ENCODE results near the gene POLD2.
A peak's percentile ranks its signal among the peaks of the same experiment; 100 is the strongest.

POLD2 gene

GRCh38 chr7:44114586-44115310, 8.6 kb downstream of the POLD2 start:
- no peak for DNase-seq
- no peaks in the 10 kb centered on the region for H3K27me3 Mint-ChIP-seq (ENCODE audit: low read depth, poor library complexity)
- H3K4me3 Mint-ChIP-seq: no peak overlapping the region
- peak overlapping the region; percentile 71 for H3K27ac Mint-ChIP-seq
- no peaks in the 10 kb centered on the region for H3K9me3 Mint-ChIP-seq
- peaks cover 3% of the 10 kb centered on the region for H3K4me1 Mint-ChIP-seq
- H3K36me3 Mint-ChIP-seq (ENCODE audit: low read depth): peaks cover 29% of the 10 kb centered on the region
- no peak for TF ChIP-seq CTCF (IDR thresholded peaks at IDR 0.05)

GRCh38 chr7:44113764-44114354, 9.5 kb downstream of the POLD2 start:
- Mint-ChIP-seq H3K36me3 (ENCODE audit: low read depth) (peaks cover 20% of the 10 kb centered on the region), H3K4me1 (no peaks in the 10 kb centered on the region), H3K27me3 (ENCODE audit: low read depth, poor library complexity) (no peaks in the 10 kb centered on the region), H3K9me3 (no peaks in the 10 kb centered on the region), H3K27ac (peak overlapping the region; percentile 71), H3K4me3 (no peak overlapping the region)
- TF ChIP-seq CTCF (IDR thresholded peaks at IDR 0.05): no peak
- DNase-seq: no peak

GRCh38 chr7:44112997-44113763, 10.2 kb downstream of the POLD2 start:
- H3K36me3 Mint-ChIP-seq (ENCODE audit: low read depth): peaks cover 13% of the 10 kb centered on the region
- no peak for DNase-seq
- H3K4me3 Mint-ChIP-seq: no peak overlapping the region
- no peak overlapping the region for H3K27ac Mint-ChIP-seq
- TF ChIP-seq CTCF (IDR thresholded peaks at IDR 0.05): no peak
- no peaks in the 10 kb centered on the region for H3K4me1 Mint-ChIP-seq
- H3K27me3 Mint-ChIP-seq (ENCODE audit: low read depth, poor library complexity): no peaks in the 10 kb centered on the region
- no peaks in the 10 kb centered on the region for H3K9me3 Mint-ChIP-seq

- no peak for DNase-seq
- Mint-ChIP-seq H3K4me1 (no peaks in the 10 kb centered on the region), H3K4me3 (no peak overlapping the region)
These were observed 10.9 kb downstream of the POLD2 start for GRCh38 chr7:44112231-44112996.

GRCh38 chr7:44111761-44112160, 11.6 kb downstream of the POLD2 start:
- Mint-ChIP-seq H3K27ac (peak overlapping the region; percentile 25), H3K4me3 (no peak overlapping the region), H3K36me3 (ENCODE audit: low read depth) (peaks cover 9% of the 10 kb centered on the region), H3K9me3 (no peaks in the 10 kb centered on the region), H3K27me3 (ENCODE audit: low read depth, poor library complexity) (no peaks in the 10 kb centered on the region), H3K4me1 (no peaks in the 10 kb centered on the region)
- no peak for TF ChIP-seq CTCF (IDR thresholded peaks at IDR 0.05)
- no peak for DNase-seq

More at GRCh38 chr7:44112231-44112996, 10.9 kb downstream of the POLD2 start:
- H3K9me3 Mint-ChIP-seq: no peaks in the 10 kb centered on the region
- H3K36me3 Mint-ChIP-seq (ENCODE audit: low read depth): peaks cover 9% of the 10 kb centered on the region
- peak overlapping the region; percentile 80 for H3K27ac Mint-ChIP-seq
- H3K27me3 Mint-ChIP-seq (ENCODE audit: low read depth, poor library complexity): no peaks in the 10 kb centered on the region
- TF ChIP-seq CTCF (IDR thresholded peaks at IDR 0.05): no peak

Data from nephron progenitor cell (in vitro differentiated cells).